Measurements from ENCODE around the gene AHNAK2.

Gene AHNAK2

GRCh38 chr14:104937694-104938365, 40.3 kb downstream of the AHNAK2 start:
- no peak for DNase-seq

DNA sequence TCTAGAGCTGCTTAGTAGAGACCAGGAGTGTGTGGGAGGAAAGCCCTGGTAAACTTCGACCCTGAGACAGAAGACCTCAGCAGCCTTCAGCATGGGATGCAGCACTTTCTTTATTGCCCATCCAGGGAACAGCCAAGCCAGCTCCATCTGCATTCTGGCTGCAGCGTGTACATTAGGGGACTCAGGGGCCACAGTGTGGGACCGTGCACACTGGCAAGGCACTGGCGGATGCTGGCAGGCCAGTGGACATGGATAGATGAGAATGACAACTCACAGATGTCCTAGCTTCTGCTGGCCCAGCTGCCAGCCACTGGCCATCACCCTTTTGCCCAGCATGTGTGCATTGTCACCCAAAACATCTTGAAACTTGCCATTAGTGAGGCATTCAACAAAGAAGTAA, 41.0 kb downstream of the AHNAK2 start:
- DNase-seq, result no peak

DNA sequence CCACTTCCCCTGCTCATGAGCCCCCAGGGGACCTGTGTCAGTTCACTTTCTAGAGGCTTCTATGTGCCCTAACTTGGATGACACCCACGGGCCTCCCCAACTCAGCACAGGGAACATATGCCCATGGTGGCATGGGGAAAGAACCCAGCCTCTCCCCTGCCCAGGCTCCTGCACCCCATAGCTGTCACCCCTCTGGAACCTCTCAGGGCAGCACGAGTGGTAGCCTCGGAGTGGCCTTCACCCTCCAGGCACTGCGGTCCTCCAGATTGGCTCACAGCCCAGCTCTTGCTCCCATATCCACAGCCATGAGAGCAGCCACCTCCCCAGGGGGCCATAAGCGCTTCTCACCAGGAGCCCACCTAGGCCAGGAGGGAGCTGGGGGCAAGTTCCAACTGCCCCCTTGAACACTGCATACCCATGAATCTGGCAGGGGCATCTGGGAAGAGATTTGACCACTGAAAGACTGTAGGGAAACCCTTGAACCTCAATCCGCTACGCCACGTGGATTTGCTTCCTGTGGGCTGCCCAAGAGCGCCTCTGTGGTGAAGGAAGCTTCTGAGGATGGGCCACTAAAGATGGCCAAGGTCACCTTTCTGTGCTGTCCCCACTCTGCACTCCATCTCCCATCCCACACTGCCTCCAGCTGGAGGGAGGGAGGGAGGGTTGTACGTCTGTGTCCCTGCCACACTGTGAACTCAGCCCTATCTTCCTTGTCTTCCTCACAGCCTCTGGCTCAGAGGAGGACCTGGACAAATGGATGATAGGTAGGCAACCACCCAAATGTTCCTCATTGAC, 41.6 kb downstream of the AHNAK2 start:
- DNase-seq, result no peak

DNA sequence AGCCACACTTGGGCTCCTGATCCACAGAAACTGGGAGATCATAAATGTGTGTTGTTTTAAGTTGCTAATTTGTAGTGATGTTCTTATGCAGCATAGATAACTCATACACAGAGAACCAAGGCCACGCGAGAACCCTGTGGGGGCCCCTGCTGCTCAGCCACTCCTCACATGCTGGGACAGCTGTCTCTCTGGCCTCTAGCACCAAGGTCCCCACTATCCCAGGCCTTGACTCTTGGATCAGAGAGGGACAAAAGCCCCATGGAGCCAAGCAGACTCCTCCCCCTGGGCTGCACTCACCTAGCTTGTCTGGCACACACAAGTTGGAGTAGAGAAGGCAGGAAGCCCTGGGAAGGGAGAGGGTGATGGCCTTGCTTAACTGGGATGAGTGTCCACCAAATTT, 42.2 kb downstream of the AHNAK2 start:
- DNase-seq, result no peak

DNA sequence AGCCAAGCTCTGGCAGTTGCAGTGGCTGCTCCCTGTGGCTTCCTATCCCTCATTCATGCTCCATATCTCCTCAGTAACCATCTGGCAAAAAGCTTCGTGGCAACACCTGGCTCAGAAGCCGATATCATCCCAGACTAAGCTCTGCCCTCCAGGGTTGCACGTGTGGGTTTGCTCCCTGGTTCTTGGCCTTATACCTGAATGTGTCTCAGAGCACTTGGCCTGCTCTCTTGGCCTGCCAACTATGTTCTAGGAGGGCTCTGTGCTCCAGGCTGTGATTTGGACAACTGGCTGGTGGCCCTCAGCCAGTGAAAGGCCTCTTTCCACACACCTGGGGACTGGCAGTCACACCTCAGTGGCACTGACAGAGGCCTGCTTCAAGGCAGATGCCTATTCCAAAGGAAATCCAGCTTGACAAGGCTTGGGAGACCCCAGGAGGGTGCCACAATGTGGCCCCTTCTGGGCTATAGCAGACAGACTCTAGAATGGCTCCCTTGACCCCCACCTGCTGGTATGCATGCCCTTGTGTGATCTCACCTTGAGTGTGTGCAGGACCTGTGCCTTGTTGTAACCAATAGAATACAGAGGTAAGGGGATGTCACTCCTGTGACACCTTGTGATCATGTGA, 43.0 kb downstream of the AHNAK2 start:
- DNase-seq, result no peak

GRCh38 chr14:104933746-104934733, 44.1 kb downstream of the AHNAK2 start:
- no peak for DNase-seq

DNA sequence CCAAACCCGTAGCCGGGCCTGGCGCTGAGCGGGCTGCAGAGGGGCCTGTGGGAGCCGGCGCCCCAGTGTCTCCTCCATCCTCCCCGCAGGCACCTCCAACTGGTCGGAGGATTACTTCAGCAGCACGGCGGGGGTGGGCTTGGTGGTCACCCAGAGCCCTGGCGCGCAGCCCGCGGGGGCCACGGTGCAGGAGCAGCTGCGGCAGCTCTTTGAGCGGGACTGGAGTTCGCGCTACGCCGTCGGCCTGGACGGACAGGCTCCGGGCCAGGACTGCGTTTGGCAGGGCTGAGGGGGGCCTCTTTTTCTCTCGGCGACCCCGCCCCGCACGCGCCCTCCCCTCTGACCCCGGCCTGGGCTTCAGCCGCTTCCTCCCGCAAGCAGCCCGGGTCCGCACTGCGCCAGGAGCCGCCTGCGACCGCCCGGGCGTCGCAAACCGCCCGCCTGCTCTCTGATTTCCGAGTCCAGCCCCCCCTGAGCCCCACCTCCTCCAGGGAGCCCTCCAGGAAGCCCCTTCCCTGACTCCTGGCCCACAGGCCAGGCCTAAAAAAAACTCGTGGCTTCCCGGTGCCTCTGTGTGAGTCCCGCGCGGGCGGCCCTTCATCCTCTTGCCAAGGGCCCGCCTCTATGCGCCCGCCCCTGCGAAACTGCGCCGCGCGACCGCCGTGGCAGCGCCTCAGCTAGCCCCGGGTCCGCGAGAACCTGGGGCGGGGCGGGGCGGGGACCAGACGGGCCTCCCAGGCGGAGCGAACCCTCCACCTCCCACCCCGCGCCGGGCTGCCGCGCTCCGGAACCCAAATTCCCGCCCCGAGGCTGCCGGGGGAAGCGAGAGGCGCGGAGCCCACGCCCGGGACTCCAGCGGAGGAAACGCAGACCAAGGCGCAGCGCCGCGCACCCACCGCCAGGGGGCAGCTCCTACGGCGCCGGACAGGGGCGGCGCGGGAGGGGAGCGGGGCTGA, 45.2 kb downstream of the AHNAK2 start:
- peak in 12 of 14 donors; percentile 22 to 83 (median 44) for DNase-seq

DNA sequence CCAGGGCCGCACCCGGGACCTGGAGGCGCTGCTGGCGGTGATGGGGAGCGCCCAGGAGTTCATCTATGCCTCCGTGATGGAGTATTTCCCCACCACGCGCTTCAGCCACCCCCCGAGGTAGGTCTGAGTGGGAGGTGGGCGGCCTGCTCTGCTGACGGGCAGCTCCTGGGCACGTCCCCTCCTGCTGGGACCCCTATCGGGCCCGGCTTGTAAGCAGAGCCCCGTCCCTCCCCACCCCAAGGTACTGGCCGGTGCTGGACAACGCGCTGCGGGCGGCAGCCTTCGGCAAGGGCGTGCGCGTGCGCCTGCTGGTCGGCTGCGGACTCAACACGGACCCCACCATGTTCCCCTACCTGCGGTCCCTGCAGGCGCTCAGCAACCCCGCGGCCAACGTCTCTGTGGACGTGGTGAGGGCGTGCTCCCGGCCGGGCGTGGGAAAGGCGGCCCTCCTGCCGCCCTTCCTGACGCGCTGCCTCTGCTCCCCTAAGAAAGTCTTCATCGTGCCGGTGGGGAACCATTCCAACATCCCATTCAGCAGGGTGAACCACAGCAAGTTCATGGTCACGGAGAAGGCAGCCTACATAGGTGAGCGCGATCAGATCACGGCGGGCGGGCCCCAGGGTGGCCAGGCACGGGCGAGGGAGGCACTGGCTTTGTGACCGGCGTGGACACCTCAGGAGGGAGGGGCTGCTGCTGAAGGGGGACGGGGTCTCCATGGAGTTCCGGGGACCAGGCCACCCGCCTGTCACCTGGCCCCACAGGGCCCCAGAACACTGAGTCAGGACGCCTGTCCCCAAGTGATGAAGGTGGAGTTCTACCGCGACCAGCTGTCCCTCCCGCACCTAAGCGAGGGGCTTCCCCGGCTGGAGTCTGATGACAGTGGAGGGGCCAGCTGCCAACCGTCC, 46.2 kb downstream of the AHNAK2 start:
- no peak for DNase-seq

DNA sequence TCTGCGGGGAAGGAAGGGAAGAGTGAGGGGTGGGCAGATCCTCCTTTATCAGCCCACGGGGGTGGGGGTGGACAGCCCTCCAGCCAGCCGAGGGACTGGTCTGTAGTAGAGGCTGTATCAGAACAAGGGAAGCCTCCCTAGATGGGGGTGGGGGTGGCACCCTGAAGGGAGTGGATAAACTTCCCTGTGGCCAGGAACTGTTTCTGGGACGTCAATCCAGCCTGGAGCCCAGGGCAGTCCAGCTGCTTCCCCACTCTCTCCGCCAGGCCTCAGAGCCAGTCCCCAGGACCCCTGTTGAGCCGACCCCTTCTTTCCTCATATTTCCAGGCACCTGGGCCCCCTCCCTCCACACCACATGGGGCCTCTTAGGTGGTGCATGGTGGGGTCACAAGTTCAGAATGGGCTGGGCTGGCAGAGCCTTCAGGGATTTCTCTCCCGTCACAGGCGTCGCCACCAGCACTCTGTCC, 46.8 kb downstream of the AHNAK2 start:
- DNase-seq, result no peak

GRCh38 chr14:104930526-104931303, 47.5 kb downstream of the AHNAK2 start:
- no peak for DNase-seq

- DNase-seq, result no peak
These were observed 48.6 kb downstream of the AHNAK2 start for GRCh38 chr14:104929268-104930230.

DNA sequence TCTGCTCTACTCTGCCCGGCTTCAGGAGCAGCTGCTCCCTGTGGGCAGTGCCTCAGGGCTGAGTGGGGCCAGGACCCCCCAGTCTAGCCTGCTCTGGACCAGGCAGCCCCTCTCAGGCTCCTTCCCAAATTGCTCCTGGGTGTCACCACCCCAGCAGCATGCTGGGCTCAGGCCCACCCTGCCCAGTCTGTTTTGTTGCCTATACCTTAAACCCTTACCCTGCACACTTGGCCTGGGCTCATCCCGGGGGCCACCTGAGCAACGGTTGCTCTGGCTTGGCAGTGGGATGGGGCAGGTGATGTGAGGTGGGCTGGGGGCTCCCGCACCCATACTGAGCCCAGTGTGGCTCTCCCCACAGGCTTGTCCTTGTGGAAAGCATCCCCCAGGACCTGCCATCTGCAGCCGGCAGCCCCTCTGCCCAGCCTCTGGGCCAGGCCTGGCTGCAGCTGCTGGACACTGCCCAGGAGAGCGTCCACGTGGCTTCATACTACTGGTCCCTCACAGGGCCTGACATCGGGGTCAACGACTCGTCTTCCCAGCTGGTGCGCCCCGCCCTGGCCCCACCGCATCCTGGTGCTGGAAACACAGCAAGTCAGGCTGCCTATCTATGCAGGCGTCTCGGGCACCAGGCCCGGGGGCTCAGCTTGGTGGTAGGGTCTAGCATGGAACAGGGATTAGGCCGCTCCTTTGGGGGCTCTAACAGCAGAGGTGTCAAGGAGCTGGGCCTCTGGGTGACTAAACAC, 49.6 kb downstream of the AHNAK2 start:
- no peak for DNase-seq

- no peak for DNase-seq
These were observed 50.3 kb downstream of the AHNAK2 start for GRCh38 chr14:104927901-104928300.

GRCh38 chr14:104927432-104927816, 50.8 kb downstream of the AHNAK2 start:
- DNase-seq, result no peak

GRCh38 chr14:104926619-104927431, 51.3 kb downstream of the AHNAK2 start:
- peak in 1 of 14 donors; percentile 26 for DNase-seq

All from C1 segment of cervical spinal cord (tissue), 14 donors.